Fibroblast of lung (primary cell): ENCODE data around the gene PHETA1.

ENCODE experiments used
- CTCF ChIP-seq, 2 donors: IDR thresholded peaks in 1 of 2; conservative IDR thresholded peaks in 1 of 2; 1 replicate in 1 of 2; 2 replicates in 1 of 2; pipeline ENCODE4 v1.5.1; 2011 to 2012; ENCODE audit warnings: low read length in 2 of 2, control low read depth in 1 of 2, inconsistent platforms in 1 of 2, low read depth in 1 of 2, mild to moderate bottlenecking in 1 of 2
- EZH2 ChIP-seq: IDR thresholded peaks from 2 replicates; pipeline ENCODE4 v1.5.1; 2012; ENCODE audit warnings: low read length, control low read depth, mild to moderate bottlenecking; ENCODE audit errors: missing control alignments

GRCh38 chr12:111408686-111409402, 39.9 kb upstream of the PHETA1 start:
- TF ChIP-seq CTCF (conservative IDR thresholded peaks at IDR 0.05 in 1 of 2, IDR thresholded peaks at IDR 0.05 in 1 of 2; ENCODE audit: low read depth in 1 of 2, low read length in 2 of 2) = no peak
- no peak for TF ChIP-seq EZH2
